Activated CD8-positive, alpha-beta memory T cell treated with anti-CD3 and anti-CD28 coated beads for 4 hours (primary cell): ENCODE measurements around the gene GPR179.
"Not testable (repeated sequence)": the region's sequence is repeated elsewhere in the genome, so short reads cannot be mapped to it uniquely, and the experiment has no call there.

ENCODE experiments used
- DNase-seq, 2 donors: peaks; one replicate each; pipeline ENCODE4 v3.0.0-alpha.2; 2020; ENCODE audit warnings: low read depth in 2 of 2

Gene GPR179

GRCh38 chr17:38324772-38325171 lies 19.0 kb downstream of the GPR179 start:
- no peak for DNase-seq

- no peak for DNase-seq
Measured at GRCh38 chr17:38324141-38324697, 19.5 kb downstream of the GPR179 start.

- DNase-seq = no peak
Measured at GRCh38 chr17:38322897-38323296, 20.9 kb downstream of the GPR179 start.

GRCh38 chr17:38322156-38322779 lies 21.5 kb downstream of the GPR179 start:
- peak; percentile 47 to 48 for DNase-seq

GRCh38 chr17:38320482-38320881 lies 23.3 kb downstream of the GPR179 start:
- DNase-seq = no peak

- DNase-seq = no peak
Measured at GRCh38 chr17:38317081-38317480, 26.7 kb downstream of the GPR179 start.

GRCh38 chr17:38315497-38315896 lies 28.3 kb downstream of the GPR179 start:
- no peak for DNase-seq

- peak; percentile 93 to 94 for DNase-seq
Measured at GRCh38 chr17:38296834-38297517, 46.8 kb downstream of the GPR179 start, which contains the start of gene MRPL45. Gene MRPL45 (plus strand): TSS chr17:38297168. CDS start chr17:38297184, 16 bp downstream.

GRCh38 chr17:38295602-38296365 lies 48.0 kb downstream of the GPR179 start:
- DNase-seq = not testable (repeated sequence)

GRCh38 chr17:38289760-38290159 lies 54.0 kb downstream of the GPR179 start:
- not testable (repeated sequence) for DNase-seq

- DNase-seq = not testable (repeated sequence)
Measured at GRCh38 chr17:38288217-38288827, 55.4 kb downstream of the GPR179 start.

GRCh38 chr17:38286501-38287091 lies 57.2 kb downstream of the GPR179 start:
- DNase-seq = not testable (repeated sequence)

GRCh38 chr17:38285994-38286393 lies 57.8 kb downstream of the GPR179 start:
- not testable (repeated sequence) for DNase-seq
